ENCODE data around the gene PNPLA8.

- TF ChIP-seq CTCF (conservative IDR thresholded peaks at IDR 0.05; ENCODE audit: low read length) (no peak), EZH2phosphoT487 (IDR thresholded peaks at IDR 0.05; ENCODE audit: borderline replicate concordance, low read depth, low read length) (no peak)
These were observed 8.0 kb downstream of the PNPLA8 start for GRCh38 chr7:108517951-108518350.
